GM21576 (cell line): ENCODE data around the gene DGAT2.

Experiments used
- ATAC-seq: cut with Tn5 transposase; IDR thresholded peaks from one replicate; pipeline ENCODE4 v1.9.1; 2021; ENCODE audit warnings: mild to moderate bottlenecking, moderate library complexity; ENCODE audit not compliant: unreplicated experiment

Gene DGAT2

DNA sequence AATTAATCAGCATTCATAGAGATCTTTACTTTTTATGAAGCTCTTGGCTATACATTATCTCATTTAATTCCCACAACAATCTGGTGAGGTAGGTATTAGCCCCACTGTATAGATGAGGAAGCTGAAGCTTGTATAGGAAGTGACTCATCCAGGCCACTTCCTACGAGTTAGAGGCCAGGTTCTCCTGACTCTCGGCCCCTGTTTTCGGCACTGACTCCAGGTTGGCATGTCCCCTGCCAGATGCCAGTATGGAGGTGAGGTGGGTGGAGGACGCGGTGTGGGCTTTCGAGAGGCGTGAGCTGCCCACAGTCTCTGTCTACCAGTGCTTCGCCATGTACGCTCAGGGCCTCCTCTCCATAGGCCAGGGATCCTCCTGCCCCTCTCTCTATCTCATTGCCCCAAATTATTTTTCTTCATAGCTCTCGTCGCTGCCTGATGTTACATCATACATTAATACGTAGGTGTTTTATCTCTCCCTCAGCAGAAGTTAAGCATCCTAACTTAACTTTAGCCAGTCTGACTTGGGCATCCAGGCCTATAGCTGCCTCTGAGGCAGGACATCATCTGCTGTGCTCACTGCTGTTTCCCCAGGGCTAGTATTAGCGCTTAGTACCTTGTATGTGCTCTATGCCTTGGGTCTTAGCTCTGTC lies 9.0 kb downstream of the DGAT2 start:
- no peak for ATAC-seq

DNA sequence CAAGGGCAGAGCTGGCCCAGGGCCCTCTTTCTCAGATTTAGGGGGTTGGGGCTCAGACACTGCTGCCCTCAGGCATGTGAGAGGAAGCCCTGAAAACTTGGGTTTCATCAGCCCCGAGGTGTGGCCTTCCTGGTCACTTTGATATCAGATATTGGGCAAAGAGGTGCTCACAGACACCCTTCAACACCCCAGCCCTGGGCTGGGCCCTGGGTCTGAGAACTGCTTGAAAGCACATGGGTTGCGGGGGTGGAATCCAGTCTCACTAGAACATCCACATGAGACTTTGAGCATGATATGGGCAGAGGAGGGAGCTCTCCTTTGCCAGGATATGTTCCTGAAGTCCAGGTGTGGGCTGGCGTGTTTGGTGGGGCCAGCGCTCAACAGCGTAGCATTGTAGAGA lies 10.4 kb downstream of the DGAT2 start:
- no peak for ATAC-seq

DNA sequence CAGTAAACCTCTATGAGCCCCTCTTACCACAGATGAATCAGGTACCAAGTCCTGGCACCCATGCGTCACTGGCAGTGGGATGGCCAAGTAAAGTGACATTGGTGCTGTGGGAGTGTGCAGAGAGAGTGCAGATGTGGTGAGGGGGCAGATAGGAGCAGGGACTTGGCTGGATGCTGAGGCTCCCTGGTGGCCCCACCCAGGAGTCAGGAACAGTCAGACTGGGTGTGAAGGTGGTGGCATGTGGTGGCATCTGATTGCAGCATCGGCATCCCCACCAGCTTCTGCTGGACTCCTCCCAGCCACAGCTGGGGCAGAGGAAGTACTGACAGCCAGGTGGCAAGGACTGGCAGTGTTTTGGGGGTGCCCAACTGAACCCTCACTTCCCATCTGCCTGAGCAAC lies 11.4 kb downstream of the DGAT2 start:
- ATAC-seq = no peak

DNA sequence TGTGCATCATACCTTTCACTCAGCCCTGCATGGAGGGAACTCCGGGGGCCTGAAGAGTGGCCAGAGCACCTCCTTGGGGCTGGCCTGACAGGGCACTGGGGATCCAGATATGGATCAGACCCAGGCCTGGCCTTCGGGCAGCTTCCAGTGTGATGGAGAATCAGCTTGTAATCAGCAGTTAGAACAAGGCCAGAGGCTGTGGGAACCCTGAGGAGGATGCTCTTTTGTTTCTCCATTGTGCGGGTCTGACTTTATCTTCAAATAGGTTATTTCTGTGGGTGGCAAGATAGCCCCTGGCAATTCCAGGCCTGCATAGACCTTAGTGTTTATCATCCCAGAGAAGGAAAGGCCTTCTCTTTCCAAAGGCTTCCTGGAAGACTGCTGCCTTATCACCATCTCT lies 12.3 kb downstream of the DGAT2 start:
- no peak for ATAC-seq

DNA sequence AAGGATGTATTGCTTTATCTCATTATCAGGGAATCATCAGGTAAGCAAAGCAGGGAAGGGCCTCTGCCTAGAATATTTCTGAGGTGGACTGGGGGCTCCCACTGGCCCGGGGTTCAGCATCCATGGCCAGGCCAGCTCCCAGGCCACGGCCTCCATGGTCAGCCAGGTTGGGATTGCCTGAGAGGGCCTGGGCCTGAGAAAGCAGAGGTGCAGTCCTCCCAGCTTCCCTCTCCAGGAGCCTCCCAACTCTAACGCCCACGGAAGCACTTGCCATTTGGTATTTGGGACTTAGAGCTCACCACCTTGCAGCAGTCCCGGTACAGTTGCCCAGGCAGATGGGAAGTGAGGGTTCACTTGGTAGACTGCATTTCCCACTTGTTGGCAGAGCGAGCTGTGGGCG lies 12.7 kb downstream of the DGAT2 start:
- no peak for ATAC-seq

DNA sequence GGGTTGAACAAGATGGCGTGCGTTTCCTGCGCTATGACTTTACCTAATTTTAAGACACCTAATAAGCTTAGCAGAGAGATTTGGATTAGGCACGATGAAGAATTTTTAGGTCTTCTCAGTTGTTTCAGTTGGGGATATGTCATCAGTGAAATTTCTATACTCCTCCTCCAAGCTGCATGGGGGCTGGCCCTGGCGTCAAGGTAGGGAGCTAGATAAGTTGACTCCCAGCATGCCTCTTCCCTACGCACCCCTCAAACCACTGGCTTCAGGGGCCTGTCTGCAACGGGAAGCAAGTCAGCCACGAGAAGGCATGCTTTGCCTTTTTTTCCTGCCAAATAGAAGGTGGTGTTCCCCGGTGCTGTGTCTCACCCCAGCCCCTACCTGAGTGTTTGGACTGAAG lies 13.3 kb downstream of the DGAT2 start:
- ATAC-seq = no peak

DNA sequence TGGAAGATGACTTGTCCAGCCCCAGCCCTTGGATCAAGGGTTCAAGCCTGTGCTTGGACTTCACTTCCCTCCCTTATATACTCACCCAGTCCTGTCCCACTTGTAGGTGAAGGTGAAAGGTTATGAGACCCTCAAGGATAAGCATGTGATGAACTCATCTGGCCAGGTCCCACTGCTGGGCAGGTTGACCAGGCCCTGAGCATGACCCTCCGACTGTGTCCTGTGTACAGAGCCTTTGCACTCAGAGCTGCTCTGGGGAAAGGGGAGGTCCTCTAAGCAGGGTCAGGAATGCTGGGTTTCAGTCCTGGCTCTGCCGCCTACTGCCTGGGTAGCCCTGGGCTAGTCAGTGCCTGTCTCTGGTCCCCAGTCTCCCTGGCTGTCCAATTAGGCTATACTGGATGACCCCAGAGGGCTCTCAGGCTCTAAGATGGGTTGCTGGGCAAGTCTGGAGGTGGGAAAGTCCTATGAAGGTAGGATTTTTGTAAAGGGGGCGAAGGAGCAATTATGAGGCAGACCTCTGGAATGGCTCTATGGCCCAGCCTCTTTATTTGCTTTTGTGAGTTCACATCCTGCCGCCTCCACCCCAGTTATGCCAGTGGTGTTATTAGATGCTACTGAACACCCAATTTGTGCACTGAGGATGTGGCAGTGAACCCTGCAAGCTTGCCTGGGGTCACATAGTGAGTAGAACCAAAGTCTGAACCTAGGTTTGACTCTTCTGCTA lies 14.1 kb downstream of the DGAT2 start:
- no peak for ATAC-seq

DNA sequence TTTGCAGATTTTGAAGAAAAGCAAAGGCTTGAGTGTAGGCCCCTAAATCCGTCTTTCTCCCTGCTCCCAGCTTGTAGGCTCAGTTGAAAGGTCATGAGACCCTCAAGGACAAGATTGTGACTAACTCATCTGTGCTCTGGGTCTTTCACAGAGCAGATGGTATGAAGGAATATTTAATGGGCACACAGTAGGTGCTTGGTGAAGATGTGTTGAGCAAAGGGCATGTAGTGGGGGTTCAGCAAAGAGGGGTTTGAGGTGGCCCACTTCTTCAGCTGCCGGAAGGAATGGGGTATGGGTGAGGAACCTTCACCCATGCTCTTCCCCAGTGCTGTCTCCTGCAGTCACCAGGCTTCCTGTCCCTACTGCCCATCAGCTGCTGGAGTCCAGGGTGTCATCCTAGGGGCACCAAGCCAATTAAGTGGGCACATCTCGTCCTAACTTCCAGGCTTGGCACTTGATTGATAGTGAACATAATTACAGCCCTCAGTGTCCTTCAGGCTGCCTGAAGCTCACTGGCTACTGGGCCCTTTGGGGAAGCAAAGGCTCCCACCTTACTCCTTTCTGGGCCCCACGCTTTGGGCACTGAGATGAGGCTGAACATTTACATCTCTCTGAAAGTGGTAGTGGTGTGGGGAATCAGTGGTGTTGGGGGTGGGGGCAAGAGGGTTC lies 15.0 kb downstream of the DGAT2 start:
- ATAC-seq = no peak

DNA sequence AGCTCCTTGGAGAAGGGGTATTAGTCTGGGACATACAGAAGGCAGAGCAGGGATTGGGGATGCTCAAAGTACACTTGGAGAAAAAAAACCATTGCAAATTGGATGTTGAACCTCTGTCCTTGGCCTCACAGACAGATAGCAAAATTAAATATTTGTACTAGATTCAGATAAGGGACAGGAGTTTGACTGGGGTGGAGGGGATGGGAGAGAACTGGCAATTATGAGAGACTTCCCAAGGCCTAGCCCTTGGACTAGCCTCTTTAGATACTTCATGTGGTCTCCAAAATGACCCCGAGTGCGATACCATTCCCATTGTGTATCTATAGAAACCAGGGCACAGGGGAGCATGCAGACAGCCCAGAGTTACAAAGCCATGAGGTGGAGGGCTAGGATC lies 15.5 kb downstream of the DGAT2 start:
- ATAC-seq = no peak

DNA sequence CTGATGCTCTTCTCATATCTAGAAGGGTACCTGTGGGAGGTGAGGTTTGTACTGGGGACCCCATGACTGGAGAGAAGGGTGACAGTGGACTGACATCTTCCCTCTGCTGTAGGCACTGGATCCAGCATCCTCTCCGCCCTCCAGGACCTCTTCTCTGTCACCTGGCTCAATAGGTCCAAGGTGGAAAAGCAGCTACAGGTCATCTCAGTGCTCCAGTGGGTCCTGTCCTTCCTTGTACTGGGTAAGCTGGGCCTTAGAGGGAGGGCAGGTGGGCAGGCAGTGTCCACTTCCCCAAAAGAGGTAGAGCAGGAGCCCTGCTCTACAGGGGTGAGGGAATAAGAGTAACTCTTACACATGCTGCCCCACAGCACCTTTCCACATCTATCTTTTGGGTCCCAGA lies 15.9 kb downstream of the DGAT2 start:
- ATAC-seq = no peak

DNA sequence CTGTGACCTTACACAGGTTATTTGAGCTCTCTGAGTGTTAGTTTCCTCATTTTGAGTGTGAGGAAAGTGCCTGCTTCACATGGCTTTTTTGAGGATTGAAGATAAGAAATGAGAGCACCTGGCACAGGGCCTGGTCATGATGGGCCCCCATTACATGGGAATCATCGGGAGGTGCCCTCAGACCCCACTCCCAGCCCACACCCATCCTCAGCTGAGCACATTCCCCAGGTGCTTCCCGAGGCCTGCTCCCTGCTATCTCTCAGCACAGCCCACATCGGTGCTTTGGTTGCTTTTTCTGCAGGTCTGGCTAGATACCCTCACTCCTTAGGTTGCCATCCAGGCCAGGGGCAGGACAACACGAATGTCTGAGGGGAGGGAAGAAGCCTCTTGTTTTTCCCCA lies 16.6 kb downstream of the DGAT2 start:
- no peak for ATAC-seq

DNA sequence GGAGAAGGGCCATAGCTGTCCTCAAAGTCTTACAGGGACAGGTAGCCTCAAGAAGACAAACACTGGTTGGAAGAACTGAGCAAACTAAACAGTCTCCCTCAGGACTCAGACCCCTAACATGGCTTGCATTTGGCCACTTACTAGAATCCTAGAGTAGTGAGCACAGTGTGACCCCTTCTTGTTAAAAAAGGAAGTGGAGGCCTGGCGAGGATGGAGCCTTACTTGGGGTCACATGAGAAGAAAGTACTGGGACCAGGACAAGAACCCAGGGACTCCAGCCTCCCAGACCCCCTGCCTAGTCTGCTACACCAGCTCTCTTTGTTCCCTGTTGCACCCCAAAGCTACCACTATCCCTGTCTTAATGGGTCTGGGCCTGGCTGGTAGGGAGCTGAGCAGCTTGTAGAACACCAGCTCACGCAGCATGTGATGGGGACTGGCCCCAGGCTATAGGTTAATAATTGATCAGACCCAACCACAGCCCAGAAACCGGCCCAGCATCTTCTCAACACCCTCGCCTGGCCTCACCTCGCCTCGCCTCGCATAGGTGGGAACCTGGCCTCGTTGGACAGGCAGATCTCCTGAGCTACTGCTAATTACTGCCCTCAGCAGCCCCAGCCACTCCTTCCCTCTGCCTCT lies 17.6 kb downstream of the DGAT2 start:
- ATAC-seq = no peak

DNA sequence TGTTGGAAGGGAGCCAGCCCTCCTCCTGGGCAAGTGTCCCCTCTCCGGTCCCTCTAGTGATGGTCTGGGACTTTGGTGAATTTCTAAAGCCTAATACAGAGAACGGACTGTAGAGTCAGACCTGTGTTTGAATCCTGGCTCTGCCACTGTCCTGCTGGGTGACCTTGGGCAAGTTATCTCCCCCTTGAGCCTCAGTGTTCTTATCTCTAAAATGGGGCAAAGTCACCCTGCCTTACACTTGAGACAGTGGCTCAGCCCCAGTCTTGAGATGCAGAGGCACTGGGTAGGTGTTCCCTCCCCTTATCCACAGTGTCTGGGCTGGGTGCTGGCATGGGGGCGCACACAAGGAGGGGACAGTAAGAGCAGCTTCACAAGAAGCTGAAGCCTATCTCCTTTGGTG lies 20.9 kb downstream of the DGAT2 start:
- ATAC-seq = no peak

DNA sequence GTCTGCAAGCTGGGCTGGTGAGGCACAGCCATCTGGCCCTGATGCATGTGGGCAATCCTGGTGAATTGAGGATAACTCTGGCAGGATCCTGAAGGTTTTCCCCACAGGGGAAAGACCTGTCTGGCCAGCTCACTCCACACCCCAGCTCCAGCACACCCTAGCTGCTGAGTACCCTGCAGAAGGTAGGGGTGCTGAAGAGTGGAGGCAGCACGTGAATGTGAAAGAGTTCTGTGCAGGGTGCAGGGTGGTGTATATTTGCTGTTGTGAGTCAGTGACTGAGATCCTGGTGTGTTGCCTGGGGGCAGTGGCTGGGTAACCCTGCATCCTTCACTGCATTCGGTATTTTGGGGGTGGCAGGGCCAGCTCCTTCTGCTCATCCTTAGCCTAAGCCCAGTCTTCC lies 22.4 kb downstream of the DGAT2 start:
- no peak for ATAC-seq

DNA sequence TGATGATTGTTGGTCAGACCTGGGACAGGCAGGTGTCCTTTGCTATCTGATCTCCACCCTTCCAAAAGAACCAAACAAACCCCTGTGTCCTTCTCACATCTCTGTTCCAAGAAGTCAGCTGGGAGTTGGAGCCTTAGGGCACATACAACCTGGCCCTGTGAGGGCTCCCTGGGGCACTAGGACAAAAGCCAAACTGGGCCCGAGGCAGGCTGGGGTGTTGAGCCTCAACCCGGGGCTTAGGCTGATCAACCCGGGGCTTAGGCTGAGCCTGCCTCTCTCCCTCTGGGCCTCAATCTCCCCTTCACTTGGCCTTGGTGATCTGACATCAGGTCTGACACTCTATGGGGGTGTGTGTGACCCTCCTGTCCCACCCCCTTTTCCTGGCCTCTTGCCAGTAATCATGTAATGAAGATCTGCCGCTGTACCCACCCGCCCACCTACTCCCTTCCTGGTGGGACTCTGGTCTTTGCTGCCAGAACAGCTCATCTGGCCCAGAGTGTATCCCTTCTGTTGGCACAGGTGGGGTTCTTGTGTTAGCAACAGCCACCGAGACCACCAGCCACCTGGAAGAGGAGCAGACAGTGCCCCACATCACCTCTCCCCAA lies 23.7 kb downstream of the DGAT2 start:
- no peak for ATAC-seq

DNA sequence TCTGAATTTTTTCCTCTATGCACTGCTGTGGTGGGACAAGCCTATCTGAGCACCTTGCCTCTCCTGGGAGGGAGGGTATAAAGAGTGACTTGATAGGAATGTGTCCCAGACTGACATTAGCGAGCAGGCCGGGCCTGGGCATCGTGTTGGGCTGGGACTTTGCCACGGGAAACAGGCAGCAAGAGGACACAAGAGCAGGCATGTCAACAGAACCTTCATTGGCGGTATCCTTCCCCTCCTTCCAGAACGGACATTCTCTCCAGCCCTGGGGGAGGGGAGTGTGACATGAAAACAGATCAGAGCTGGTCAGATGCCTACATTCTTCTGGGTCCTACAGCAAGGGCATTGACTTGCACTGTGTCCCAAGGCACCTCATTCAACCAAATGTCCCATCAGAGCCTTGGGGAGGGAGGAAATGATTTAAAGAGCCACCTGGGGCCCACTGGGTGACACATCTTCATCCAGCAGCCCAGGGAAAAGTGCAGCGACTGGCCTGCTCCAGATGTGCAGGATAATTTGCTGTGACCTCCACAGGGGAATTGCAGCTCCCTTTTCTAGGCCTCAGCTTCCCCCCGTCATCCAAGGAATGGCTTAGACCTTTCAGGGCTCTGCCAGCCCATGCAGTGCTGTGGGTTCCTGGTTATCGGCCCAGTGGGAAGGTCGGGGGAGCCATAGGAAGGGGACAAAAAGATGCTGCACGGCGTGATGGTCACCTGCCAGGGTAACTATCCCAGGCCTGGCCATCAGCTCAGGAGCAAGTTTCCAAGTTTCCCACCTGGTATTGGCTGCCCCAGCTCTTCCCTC lies 24.6 kb downstream of the DGAT2 start:
- ATAC-seq = no peak

DNA sequence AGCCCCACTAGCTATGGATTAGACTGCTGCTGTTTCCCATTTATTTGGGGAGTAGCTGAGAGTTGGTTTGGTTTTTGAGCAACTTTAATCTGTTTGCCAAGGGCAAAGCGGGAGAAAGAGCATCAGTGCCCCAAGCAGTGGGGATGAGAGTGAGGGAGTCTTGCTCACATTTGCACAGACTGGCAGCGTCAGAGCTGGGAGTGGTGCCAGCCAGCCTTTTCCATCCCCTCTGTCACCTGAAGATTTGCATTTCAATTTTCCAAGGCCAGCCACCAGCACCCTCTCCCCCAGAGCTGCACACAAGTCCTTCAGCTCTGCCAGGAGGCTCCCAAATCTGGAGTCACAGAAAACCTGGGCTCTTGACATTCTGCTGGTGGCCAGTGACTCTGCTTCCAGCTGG lies 25.4 kb downstream of the DGAT2 start:
- no peak for ATAC-seq

DNA sequence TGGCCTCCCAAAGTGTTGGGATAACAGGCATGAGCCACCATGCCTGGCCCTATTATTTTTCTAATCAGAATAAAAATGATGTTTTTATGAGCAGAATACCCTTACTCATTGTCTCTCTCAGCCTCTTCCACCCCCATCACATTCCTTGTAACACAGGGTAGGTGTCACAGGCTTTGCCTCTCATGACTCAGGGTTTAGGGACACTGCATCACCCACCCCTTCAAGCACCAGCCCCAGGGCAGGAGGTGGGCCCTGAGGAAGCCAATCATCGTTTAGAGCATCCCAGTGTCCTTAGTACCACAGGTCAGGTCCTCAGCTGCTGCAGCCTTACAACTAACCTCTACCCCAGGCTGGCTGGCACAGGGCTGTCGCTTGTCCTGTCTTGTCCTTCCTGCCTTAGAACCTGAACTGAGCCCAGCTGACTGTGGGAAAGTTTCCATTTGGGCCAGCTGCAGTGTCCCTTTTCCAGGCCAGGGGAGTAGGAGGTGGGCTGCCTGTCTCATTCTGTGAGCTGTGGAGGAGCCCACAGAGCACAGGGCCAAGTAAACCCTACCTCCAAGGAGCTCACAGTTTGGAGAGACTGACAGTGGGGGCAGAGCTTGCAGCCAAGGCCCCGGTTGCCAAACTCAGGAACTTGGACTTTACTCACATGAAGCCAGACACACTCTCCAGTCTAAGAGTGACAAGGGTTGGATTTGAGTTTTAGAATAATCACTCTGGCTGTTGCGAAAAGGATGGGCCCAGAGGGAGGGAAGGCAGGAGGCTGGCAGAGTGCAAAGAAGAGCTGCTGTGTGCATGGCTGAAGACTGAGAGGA lies 26.9 kb downstream of the DGAT2 start:
- no peak for ATAC-seq

DNA sequence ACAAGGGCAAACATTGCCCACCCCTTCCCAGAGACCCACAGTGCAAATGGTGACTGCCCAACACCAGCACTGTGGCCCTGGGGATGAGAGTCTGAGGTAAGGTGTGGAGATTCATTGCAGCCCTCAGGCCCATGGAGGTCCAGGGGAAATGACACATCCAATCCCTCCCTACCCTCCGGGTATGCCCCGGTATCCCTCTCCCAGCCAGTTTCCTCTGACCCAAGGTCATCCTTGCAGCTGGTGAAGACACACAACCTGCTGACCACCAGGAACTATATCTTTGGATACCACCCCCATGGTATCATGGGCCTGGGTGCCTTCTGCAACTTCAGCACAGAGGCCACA lies 27.5 kb downstream of the DGAT2 start:
- ATAC-seq = no peak

DNA sequence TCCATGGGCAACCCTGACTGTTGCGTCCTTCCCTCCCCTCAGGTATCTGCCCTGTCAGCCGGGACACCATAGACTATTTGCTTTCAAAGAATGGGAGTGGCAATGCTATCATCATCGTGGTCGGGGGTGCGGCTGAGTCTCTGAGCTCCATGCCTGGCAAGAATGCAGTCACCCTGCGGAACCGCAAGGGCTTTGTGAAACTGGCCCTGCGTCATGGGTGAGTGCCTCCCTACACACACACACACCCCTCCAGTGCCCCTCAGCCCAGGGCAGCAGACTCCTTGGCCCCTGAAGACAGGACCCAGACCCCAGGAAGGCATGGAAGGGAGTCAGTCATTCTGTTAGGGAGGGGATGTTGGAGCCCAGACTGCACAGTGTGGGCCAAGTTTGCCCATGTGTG lies 28.5 kb downstream of the DGAT2 start:
- ATAC-seq = no peak
